Mesodermal cell (in vitro differentiated cells): ENCODE measurements around the gene HLA-F.

Source experiments
- H3K27ac ChIP-seq: 2 replicates; pipeline ENCODE4 v1.7.0; 2013; ENCODE audit warnings: mild to moderate bottlenecking, low read depth, low read length, moderate library complexity; ENCODE audit not compliant: severe bottlenecking
- H3K36me3 ChIP-seq: 2 replicates; pipeline ENCODE4 v1.7.1; 2013; ENCODE audit warnings: mild to moderate bottlenecking, low read length, moderate library complexity; ENCODE audit not compliant: control insufficient read depth, insufficient read depth
- H3K4me1 ChIP-seq: one replicate; pipeline ENCODE4 v1.7.1; 2013; ENCODE audit warnings: mild to moderate bottlenecking, low read length; ENCODE audit not compliant: insufficient read depth, control insufficient read depth, poor library complexity, severe bottlenecking
- H3K4me3 ChIP-seq: 2 replicates; pipeline ENCODE4 v1.7.0; 2013; ENCODE audit warnings: low read length, control low read depth, mild to moderate bottlenecking; ENCODE audit not compliant: insufficient read depth, poor library complexity, severe bottlenecking; ENCODE audit errors: extremely low read depth
- H3K9me3 ChIP-seq: 2 replicates; pipeline ENCODE4 v1.7.1; 2013; ENCODE audit warnings: mild to moderate bottlenecking, low read length, moderate library complexity; ENCODE audit not compliant: control insufficient read depth
- WGBS, 2 experiments: methylation state at CpG; one replicate each; pipeline ENCODE4 v1.1.5; 2013; ENCODE audit warnings: missing lambda C conversion rate in 2 of 2; ENCODE audit not compliant: insufficient coverage in 2 of 2; 5-methylcytosine and 5-hydroxymethylcytosine counted together

The HLA-F gene

GRCh38 chr6:29724937-29725869 lies 2.0 kb downstream of the HLA-F start:
- WGBS, 2 experiments, result 87 to 92% methylated on average over 6 to 10 of the region's 11 CpGs
- Histone ChIP-seq H3K4me1 (no peaks in the 10 kb centered on the region), H3K9me3 (no peaks in the 10 kb centered on the region), H3K36me3 (no peaks in the 10 kb centered on the region), H3K27ac (no peak overlapping the region), H3K4me3 (no peak overlapping the region)

GRCh38 chr6:29726001-29726400 lies 2.8 kb downstream of the HLA-F start:
- Histone ChIP-seq H3K4me1 (no peaks in the 10 kb centered on the region), H3K36me3 (no peaks in the 10 kb centered on the region), H3K4me3 (no peak overlapping the region), H3K9me3 (no peaks in the 10 kb centered on the region), H3K27ac (no peak overlapping the region)
- WGBS, 2 experiments, result 86% methylated on average over 1 of the region's 1 CpG; no CpG with 5 or more reads in 1 of the 2 experiments

- Histone ChIP-seq H3K9me3 (no peaks in the 10 kb centered on the region), H3K4me3 (no peak overlapping the region), H3K27ac (no peak overlapping the region), H3K4me1 (no peaks in the 10 kb centered on the region), H3K36me3 (no peaks in the 10 kb centered on the region)
- WGBS, 2 experiments, result 86 to 98% methylated on average over 5 to 6 of the region's 9 CpGs
Measured at GRCh38 chr6:29726571-29727194, 3.4 kb downstream of the HLA-F start.

GRCh38 chr6:29727637-29728036 lies 4.4 kb downstream of the HLA-F start:
- 82% methylated on average over 2 of the region's 2 CpGs; no CpG with 5 or more reads in 1 of the 2 experiments for WGBS, 2 experiments
- Histone ChIP-seq H3K27ac (no peak overlapping the region), H3K4me3 (no peak overlapping the region), H3K4me1 (no peaks in the 10 kb centered on the region), H3K9me3 (no peaks in the 10 kb centered on the region), H3K36me3 (no peaks in the 10 kb centered on the region)

- Histone ChIP-seq H3K9me3 (no peaks in the 10 kb centered on the region), H3K4me1 (no peaks in the 10 kb centered on the region), H3K4me3 (no peak overlapping the region), H3K36me3 (no peaks in the 10 kb centered on the region), H3K27ac (no peak overlapping the region)
- 80% methylated on average over 2 of the region's 3 CpGs; no CpG with 5 or more reads in 1 of the 2 experiments for WGBS, 2 experiments
Measured at GRCh38 chr6:29728173-29728874, 5.1 kb downstream of the HLA-F start.

GRCh38 chr6:29728875-29729270 lies 5.6 kb downstream of the HLA-F start:
- no peaks in the 10 kb centered on the region for H3K9me3 ChIP-seq
- no peaks in the 10 kb centered on the region for H3K4me1 ChIP-seq
- H3K27ac ChIP-seq, result no peak overlapping the region
- H3K4me3 ChIP-seq, result no peak overlapping the region
- H3K36me3 ChIP-seq, result no peaks in the 10 kb centered on the region

- no peaks in the 10 kb centered on the region for H3K9me3 ChIP-seq
- H3K36me3 ChIP-seq, result no peaks in the 10 kb centered on the region
- H3K4me3 ChIP-seq, result no peak overlapping the region
- 67 to 78% methylated on average over 2 to 6 of the region's 6 CpGs for WGBS, 2 experiments
- H3K27ac ChIP-seq, result no peak overlapping the region
- H3K4me1 ChIP-seq, result no peaks in the 10 kb centered on the region
Measured at GRCh38 chr6:29729774-29730328, 6.6 kb downstream of the HLA-F start.

- Histone ChIP-seq H3K36me3 (no peaks in the 10 kb centered on the region), H3K4me1 (no peaks in the 10 kb centered on the region), H3K4me3 (no peak overlapping the region), H3K27ac (no peak overlapping the region), H3K9me3 (no peaks in the 10 kb centered on the region)
- WGBS, 2 experiments, result 56 to 59% methylated on average over 4 to 6 of the region's 7 CpGs
Measured at GRCh38 chr6:29730575-29731126, 7.4 kb downstream of the HLA-F start.

- no peaks in the 10 kb centered on the region for H3K9me3 ChIP-seq
- 63% methylated on average over 3 of the region's 3 CpGs; no CpG with 5 or more reads in 1 of the 2 experiments for WGBS, 2 experiments
Measured at GRCh38 chr6:29731281-29731680, 8.0 kb downstream of the HLA-F start.

GRCh38 chr6:29733057-29733456 lies 9.8 kb downstream of the HLA-F start:
- Histone ChIP-seq H3K4me3 (no peak overlapping the region), H3K27ac (no peak overlapping the region), H3K4me1 (no peaks in the 10 kb centered on the region), H3K36me3 (no peaks in the 10 kb centered on the region), H3K9me3 (no peaks in the 10 kb centered on the region)
- 94 to 100% methylated on average over 3 to 5 of the region's 7 CpGs for WGBS, 2 experiments

More at GRCh38 chr6:29731281-29731680, 8.0 kb downstream of the HLA-F start:
- no peak overlapping the region for H3K4me3 ChIP-seq
- H3K4me1 ChIP-seq, result no peaks in the 10 kb centered on the region
- H3K27ac ChIP-seq, result no peak overlapping the region
- H3K36me3 ChIP-seq, result no peaks in the 10 kb centered on the region
